Activated CD4-positive, alpha-beta T cell treated with anti-CD3 and anti-CD28 coated beads, Interleukin-2, Interleukin-6, amounts not matched to agents 100 ng/mL and 50 ng/mL, durations not matched to agents 16 hours and 8 hours (primary cell): ENCODE results near the gene AUTS2.
A peak's percentile ranks its signal among the peaks of the same experiment; 100 is the strongest.

ENCODE experiments used
- DNase-seq: peaks from one replicate; pipeline ENCODE4 v3.0.0-alpha.2; 2020

AUTS2 gene

GRCh38 chr7:69799048-69799697, 200.9 kb downstream of the AUTS2 start:
- DNase-seq, result no peak

GRCh38 chr7:69799990-69800389, 201.7 kb downstream of the AUTS2 start:
- no peak for DNase-seq

DNA sequence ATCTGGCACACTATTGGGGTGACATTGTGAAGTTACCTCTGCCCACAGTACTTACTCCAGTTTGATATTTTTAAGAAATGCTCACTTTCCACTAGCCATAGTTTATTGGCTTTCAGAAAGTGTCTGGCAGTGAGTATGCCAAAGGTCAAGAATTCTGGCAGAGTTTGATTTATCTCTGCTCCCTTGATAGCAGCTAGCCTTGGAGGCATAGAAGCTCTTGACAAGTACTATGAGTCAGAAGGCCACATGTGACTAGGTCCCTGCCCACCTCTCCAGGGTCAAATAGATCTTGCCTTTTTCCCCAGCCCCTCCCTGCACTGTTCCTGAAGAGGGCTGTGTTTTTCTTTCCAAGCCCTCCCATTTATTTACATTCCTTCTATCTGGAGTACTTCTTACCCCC, 202.2 kb downstream of the AUTS2 start:
- DNase-seq, result no peak

GRCh38 chr7:69801729-69802682, 203.7 kb downstream of the AUTS2 start:
- DNase-seq, result no peak

- peak; percentile 67 for DNase-seq
Observed at GRCh38 chr7:69803699-69804516, 205.6 kb downstream of the AUTS2 start.

DNA sequence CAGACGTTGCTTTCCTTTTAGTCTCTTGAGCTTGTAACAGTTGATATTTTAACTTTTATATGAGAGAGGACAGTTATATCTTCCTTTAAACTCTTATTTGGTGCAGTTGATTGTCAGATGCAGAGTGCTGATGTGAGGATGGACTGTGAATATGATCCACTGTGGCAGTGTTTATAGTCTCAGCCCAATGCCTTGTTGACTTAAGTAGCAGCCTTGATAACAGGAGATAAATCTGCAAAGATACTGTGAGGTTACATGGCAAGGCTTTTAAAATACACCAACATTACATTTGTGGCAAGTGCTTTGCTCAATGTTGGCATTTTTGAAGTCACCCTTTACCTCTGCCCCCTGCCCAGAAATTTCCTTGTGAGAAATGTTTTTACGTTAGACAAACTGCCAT, 206.7 kb downstream of the AUTS2 start:
- DNase-seq, result no peak

DNA sequence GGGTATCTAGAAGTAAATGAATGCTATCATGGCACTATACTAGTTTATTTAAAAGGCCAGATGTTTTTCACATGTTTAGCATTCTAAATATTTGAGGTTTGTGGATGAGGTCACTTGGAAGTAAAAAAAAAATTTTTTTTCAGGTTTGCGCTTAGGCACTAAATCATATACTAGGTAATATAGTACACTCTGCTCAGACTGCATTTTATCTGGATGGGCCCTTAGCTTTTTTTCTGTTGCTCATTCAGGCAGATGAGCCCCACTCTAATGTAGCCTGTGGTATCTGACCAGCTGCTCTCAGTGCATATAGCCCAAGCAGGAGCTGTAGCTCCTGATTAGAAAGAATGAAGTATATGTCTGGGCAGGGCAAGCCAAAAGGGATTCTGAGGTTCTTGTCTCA, 210.1 kb downstream of the AUTS2 start:
- DNase-seq, result no peak

DNA sequence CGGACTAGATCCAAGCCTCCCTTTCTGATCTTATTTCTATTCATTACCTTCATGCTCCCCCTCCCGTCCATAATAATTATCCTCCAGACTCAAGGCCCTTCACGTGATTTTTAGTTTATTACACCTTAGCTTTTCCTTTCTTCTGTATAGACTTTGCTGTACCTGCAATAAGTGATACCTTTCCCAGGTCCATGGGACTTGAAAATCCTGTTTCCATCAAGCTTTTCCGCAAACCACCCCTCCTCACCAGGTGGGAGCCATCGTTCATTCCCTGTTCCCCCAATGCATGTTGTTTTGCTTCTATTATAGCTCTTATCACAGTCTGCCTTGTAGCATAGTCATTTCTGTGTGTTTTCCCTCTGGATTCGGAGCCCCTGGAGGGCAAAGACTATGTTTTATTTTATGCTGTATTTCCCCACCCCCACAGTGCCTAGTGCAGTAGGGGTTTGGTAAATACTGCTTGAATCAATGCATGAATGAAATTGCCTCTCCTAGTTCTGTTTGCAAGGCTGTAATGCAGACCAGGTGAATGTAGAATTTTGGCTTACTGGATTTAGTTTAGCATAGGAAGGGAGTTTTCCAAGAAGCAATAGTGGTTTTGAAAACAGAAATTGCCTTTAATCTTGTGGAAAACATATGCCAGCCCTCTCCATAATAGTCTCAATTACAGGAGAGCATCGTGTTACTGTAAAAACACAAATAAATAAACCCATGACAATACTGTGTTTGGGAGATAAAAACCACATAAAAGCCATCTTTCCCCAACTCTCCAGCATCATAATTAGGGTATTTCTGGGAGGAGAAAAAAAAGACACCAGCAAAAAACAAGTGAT, 213.4 kb downstream of the AUTS2 start:
- no peak for DNase-seq

DNA sequence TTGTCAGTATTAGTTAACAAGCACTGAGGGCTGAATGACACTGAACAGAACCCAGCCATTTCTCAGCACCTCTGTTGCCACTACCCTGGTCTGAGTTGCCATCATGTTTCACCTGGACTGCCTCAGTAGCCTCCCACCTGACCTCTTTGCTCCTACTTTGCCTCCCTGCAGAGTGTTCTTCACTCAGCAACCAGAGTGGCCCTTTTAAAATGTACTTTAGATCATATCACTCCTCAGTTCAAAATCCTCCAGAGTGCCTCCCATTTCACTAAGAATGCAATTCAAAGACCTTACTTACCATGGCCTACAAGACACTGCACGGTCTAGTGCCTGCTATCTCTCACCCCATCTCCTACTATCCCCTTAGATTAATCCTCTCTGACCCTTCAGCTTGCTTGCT, 214.5 kb downstream of the AUTS2 start:
- no peak for DNase-seq

GRCh38 chr7:69813637-69814240, 215.5 kb downstream of the AUTS2 start:
- no peak for DNase-seq

DNA sequence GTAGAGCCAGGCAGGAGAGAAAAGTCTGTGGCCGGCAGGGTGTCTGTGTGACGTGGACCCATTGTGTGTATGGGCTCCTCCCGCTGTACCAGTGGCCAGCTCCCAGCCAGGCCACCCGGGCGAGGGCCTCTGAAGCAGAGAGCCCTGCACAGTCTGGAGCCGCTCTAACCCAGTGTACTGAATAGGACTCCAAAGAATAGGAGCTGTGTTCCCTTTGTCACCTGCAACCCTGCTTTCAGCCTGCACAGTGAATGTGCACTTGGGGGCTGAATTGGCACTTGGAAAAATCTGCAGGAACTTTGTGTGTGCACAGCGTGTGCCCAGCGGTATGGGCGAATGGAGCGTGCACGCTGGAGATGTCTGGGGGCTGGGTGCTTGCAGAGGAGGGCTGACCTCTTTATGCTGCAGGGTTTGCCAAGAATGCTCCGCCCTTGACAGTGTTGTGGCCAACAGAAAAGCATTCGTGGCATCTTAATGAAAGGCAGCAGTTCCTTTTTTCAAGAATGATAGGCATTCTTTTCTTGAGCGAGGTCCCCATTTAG, 216.2 kb downstream of the AUTS2 start:
- DNase-seq, result no peak

DNA sequence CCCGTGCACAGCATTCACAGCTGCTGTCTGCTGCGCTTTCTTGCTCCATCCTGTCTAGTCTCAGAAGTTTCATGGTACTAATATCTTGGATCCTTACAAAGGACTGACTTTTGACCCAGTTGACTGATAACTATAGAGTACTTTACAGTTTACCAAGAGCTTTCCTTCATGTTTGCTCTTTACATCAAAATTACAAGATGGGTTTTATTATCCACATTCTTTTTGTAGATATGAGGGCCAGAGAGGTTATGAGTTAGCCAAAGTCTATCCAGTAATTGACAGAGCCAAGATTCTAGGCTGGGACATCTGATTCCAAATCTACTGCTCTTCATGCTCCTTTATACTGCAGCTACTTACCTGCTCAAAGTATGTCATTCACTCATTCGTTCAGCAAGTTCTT, 218.2 kb downstream of the AUTS2 start:
- DNase-seq, result no peak

- no peak for DNase-seq
Observed at GRCh38 chr7:69817121-69817520, 218.8 kb downstream of the AUTS2 start.

- DNase-seq, result no peak
Observed at GRCh38 chr7:69817841-69818635, 219.8 kb downstream of the AUTS2 start.

- DNase-seq, result no peak
Observed at GRCh38 chr7:69818636-69819332, 220.5 kb downstream of the AUTS2 start.

DNA sequence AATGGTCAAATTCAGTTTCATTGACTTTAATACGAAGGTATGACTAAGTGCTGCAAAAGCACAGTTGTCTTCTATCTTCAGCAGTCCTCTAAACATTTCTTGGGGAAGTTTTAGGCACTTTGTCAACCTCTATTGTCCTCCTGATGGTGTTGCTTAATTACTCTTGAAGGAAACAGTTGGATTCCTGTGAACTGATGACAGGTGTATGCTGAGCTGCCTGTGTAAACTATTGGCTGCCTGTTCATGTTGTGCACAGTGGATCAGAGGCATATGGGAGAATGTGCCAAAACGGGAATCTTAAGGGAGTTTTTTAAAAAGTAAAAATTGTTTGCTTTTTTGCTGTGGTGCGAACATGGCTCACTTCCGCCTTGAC, 221.0 kb downstream of the AUTS2 start:
- DNase-seq, result no peak

DNA sequence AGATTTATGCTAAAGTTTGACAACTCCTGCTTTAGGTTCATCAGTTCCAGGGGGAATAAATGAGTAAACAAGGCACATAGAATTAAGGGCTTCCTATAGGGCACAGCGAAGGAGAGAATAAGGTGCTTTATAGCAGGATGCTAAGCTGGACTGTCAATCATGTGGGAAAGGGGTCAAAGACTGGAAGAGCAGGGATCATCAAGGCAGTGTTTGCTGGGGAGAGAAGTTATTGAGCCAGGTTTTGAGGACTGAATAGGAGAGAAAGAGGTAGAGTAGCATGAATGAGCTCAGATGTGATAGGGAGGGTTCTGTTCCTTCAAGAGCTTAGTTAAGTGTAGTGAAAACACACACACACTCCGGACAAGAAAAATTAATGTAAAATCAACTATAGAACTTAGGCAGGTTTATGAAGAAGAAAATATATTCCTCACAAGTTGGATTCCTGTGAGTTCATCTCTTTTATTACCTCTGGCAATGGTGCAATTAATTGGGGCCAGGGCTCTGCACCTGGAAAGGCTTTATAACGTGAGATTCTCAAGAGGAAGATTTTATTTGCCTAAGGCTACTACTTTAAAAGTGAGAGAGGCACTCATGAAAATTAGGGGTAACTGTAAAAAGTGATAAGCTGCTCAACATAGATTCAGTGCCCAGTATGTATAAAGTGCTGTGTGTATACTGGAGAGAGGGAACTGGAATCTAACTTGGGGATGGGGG, 222.4 kb downstream of the AUTS2 start:
- no peak for DNase-seq

- no peak for DNase-seq
Observed at GRCh38 chr7:69822386-69822785, 224.1 kb downstream of the AUTS2 start.

DNA sequence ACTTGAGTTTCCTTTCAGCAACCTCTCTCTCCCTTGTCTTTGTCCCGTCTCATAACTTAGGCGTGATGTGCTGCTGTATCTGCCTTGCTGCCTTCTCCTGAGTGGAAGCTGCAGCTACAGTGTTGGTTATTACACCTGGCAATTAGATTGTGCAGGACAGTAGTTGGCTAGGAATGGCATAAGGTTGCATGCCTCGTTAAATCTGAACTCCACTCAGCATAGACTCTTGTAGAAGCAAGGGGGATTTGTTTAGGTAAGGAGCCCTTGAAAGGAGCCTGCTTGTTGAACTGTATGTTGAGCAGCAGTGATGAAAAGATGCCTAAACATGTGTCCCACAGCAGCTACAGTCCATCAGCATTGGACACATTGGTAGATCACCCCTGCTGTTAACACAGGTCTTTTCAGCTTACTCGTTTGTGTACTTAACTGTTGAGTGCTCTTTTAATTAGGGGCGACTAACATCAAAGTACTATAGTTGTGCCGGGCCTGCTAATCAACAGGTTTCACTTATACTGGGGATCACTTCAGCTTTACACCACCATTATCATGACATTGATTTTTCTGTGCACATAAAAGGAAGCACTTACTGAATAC, 225.0 kb downstream of the AUTS2 start:
- DNase-seq, result no peak
